HG03025 (cell line): ENCODE results near the gene PCDH20.
"Not testable (repeated sequence)": the region's sequence is repeated elsewhere in the genome, so short reads cannot be mapped to it uniquely, and the experiment has no call there.

Experiments
- ATAC-seq: cut with Tn5 transposase; IDR thresholded peaks from one replicate; pipeline ENCODE4 v1.9.1; 2021; ENCODE audit warnings: mild to moderate bottlenecking, moderate library complexity; ENCODE audit not compliant: unreplicated experiment, low FRiP score

The PCDH20 gene

GRCh38 chr13:61415749-61416148 lies at the start of gene PCDH20:
PCDH20 (minus strand) TSS chr13:61415849; CDS start chr13:61415158, 691 bp downstream.
- ATAC-seq = no peak

- no peak for ATAC-seq
Observed at GRCh38 chr13:61463024-61463423, 47.4 kb upstream of the PCDH20 start.

- no peak for ATAC-seq
Observed at GRCh38 chr13:61453121-61453520, 37.5 kb upstream of the PCDH20 start.

- ATAC-seq = no peak
Observed at GRCh38 chr13:61432029-61432428, 16.4 kb upstream of the PCDH20 start.

- ATAC-seq = no peak
Observed at GRCh38 chr13:61423915-61424314, 8.3 kb upstream of the PCDH20 start.

- ATAC-seq = no peak
Observed at GRCh38 chr13:61417086-61417570, 1.5 kb upstream of the PCDH20 start.

GRCh38 chr13:61415058-61415721 lies 459 bp downstream of the PCDH20 start:
- no peak for ATAC-seq

- ATAC-seq = no peak
Observed at GRCh38 chr13:61414686-61415057, 977 bp downstream of the PCDH20 start.

- ATAC-seq = no peak
Observed at GRCh38 chr13:61413572-61414535, 1.8 kb downstream of the PCDH20 start.

- no peak for ATAC-seq
Observed at GRCh38 chr13:61410669-61411297, 4.9 kb downstream of the PCDH20 start.

GRCh38 chr13:61410266-61410665 lies 5.4 kb downstream of the PCDH20 start:
- no peak for ATAC-seq

- no peak for ATAC-seq
Observed at GRCh38 chr13:61408571-61408970, 7.1 kb downstream of the PCDH20 start.

GRCh38 chr13:61406275-61406674 lies 9.4 kb downstream of the PCDH20 start:
- no peak for ATAC-seq

- no peak for ATAC-seq
Observed at GRCh38 chr13:61396121-61396520, 19.5 kb downstream of the PCDH20 start.

GRCh38 chr13:61391426-61391825 lies 24.2 kb downstream of the PCDH20 start:
- ATAC-seq = peak; percentile 46

GRCh38 chr13:61387694-61388093 lies 28.0 kb downstream of the PCDH20 start:
- no peak for ATAC-seq

GRCh38 chr13:61383111-61383510 lies 32.5 kb downstream of the PCDH20 start:
- no peak for ATAC-seq

GRCh38 chr13:61370520-61370919 lies 45.1 kb downstream of the PCDH20 start:
- ATAC-seq = no peak

- not testable (repeated sequence) for ATAC-seq
Observed at GRCh38 chr13:61364690-61365089, 51.0 kb downstream of the PCDH20 start.

GRCh38 chr13:61362522-61362921 lies 53.1 kb downstream of the PCDH20 start:
- ATAC-seq = no peak
